ENCODE data around the gene POLR2L.

GRCh38 chr11:862081-862661 lies 19.8 kb upstream of the POLR2L start:
- TF ChIP-seq CTCF (IDR thresholded peaks at IDR 0.05) (no peak), POLR2A (IDR thresholded peaks at IDR 0.05) (no peak), POLR2AphosphoS5 (IDR thresholded peaks at IDR 0.05) (no peak)
